Erythroblast (primary cell): ENCODE data around the gene ZWILCH.

ENCODE experiments used
- DNase-seq, 2 experiments: peaks; one replicate each; lab custom pipeline; 2025; lab: John Stamatoyannopoulos, UW
- GATA1 ChIP-seq: IDR thresholded peaks from 2 replicates; pipeline ENCODE4 v1.6.1; 2011; ENCODE audit warnings: low read depth, mild to moderate bottlenecking, control low read depth, low read length, moderate library complexity
- POLR2A ChIP-seq: IDR thresholded peaks from 2 replicates; pipeline ENCODE4 v1.6.1; 2011; ENCODE audit warnings: mild to moderate bottlenecking, low read length

ZWILCH gene

GRCh38 chr15:66477011-66477410, 28.1 kb upstream of the ZWILCH start:
- TF ChIP-seq GATA1 (no peak), POLR2A (no peak)
- no peak for DNase-seq

DNA sequence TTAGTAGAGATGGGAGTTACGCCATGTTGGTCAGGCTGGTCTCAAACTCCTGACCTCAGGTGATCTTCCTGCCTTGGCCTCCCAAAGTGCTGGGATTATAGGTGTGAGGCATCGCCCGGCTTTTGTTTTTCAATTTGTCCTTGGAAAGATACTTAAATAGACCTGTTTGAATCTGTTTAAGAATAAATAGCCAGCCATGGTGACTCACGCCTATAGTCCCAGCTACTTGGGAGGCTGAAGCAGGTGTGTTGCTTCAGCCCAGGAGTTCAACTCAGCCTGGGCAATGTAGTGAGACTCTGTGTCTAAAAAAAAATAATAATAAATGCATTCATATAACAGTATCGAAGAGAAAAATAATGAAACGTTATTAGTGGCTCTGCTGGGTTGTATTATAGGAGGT, 24.9 kb upstream of the ZWILCH start:
- no peak for TF ChIP-seq GATA1
- TF ChIP-seq POLR2A, result no peak
- DNase-seq, result no peak

DNA sequence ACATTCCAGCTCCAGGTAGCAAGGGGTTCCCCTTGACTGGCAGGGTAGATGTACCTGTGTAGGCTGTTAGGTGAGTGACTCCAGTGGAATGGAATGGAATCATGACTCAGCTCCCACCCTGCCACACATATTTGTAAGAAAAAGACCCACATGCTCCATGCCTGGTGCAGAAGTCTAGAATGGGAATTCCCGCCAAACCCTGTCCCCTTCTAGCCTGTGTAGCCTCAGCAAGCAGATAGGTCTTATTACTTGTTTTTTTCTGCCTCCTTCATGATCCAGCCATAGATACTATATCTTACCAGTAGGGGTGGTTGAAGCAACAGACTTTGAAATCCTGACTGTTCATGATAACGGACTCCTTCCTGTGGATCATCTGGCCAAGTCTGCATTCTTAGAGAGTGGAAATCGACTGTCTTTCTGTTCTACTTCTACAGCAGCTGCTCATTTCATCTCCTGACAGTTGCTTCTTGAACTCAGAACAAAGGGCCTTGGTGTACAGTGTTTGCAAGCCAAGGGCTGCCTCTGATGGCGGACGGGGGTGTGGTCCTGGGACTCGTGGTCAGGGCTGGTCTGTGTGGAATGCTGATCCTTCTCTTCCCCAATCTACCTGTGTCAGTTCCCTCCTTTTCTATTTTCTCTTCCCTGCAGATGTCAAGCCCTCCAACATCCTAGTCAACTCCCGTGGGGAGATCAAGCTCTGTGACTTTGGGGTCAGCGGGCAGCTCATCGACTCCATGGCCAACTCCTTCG, 23.8 kb upstream of the ZWILCH start:
- TF ChIP-seq GATA1 (no peak), POLR2A (no peak)
- peak; percentile 55 to 85 for DNase-seq

- TF ChIP-seq GATA1, result no peak
- TF ChIP-seq POLR2A, result no peak
- DNase-seq, result no peak
These were observed 22.6 kb upstream of the ZWILCH start for GRCh38 chr15:66482539-66482938.

GRCh38 chr15:66483131-66483566, 22.0 kb upstream of the ZWILCH start:
- TF ChIP-seq GATA1 (no peak), POLR2A (no peak)
- DNase-seq, result no peak

DNA sequence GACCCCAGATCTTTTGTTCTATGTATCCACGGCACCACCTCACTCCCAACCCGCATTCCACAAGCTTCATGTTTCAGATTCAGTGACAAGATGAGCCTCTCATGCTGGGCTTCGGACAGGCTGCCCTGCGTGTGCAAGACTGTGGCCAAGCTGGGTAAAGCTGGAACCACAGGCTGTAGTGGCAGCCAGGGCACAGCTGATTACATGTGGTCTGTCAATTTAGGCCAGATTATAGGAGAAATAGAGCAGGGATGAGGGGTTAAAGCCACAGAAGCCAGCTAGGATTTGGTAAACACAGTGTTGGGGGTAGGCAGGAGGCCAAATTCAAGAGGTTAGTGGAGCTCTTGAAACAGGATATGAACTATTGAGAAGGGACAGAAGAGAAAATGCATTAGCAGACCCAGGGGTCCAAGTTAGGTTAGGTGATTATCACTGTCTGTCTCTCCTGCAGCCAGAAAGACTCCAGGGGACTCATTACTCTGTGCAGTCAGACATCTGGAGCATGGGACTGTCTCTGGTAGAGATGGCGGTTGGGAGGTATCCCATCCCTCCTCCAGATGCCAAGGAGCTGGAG, 20.5 kb upstream of the ZWILCH start:
- DNase-seq, result no peak
- TF ChIP-seq GATA1, result no peak
- no peak for TF ChIP-seq POLR2A

DNA sequence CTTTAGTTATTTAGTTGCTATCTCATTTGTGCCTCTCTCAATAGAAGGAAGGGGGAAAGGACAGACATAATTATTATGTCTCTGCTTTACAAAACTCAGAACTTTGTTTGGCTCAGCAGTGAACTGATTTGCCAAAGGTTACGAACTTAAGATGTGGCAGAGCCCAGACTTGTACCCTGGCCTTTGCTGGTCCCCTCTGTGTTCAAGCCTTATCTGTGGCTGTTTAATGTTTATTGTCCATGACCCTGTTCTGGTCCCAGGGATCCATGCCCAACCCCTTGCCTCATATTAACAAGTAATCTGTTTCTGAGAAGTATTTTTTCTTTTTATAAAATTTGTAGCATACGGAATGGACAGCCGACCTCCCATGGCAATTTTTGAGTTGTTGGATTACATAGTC, 18.2 kb upstream of the ZWILCH start:
- TF ChIP-seq GATA1 (no peak), POLR2A (no peak)
- no peak for DNase-seq

DNA sequence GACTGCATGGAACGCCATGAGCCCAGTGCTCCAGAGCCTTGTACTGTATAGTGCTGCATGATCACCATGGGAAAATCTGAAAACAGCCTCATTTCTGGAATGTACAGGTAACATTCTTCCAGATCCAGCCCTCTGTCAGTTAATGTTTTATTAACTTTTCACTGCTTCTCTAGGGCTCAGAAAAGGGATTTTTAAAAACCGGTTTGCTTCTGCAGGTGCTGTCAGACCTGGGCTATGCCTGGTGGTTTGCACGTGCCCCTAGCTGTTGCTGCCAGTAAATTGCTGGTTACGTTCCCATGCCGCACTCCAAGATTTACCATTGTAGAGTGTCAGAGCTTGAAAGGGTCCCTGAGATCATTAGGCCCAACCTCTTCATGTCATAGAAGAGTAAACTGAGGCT, 16.6 kb upstream of the ZWILCH start:
- DNase-seq, result no peak
- no peak for TF ChIP-seq GATA1
- TF ChIP-seq POLR2A, result no peak

- TF ChIP-seq POLR2A (no peak), GATA1 (no peak)
- DNase-seq, result no peak
These were observed 15.8 kb upstream of the ZWILCH start for GRCh38 chr15:66489179-66489791.

DNA sequence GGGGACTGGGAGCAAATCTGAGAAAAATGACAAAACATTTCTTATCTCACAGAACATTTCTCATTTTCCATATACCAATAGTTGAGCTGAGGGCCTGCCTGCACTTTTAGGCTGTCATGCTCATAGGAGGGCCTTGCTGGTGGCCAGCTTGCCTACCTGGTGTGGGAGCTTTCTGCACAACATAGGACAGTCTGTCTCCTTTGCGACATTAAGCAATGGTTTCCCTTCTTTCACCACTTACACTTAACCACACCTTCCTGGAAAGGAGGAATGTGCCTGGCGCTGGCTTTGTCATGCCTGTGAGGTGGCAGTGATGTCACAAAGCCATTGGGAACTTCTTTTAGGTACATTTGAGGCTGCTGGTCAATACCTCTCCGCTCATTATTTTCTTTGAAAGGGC, 13.3 kb upstream of the ZWILCH start:
- DNase-seq, result no peak
- TF ChIP-seq GATA1, result no peak
- no peak for TF ChIP-seq POLR2A

DNA sequence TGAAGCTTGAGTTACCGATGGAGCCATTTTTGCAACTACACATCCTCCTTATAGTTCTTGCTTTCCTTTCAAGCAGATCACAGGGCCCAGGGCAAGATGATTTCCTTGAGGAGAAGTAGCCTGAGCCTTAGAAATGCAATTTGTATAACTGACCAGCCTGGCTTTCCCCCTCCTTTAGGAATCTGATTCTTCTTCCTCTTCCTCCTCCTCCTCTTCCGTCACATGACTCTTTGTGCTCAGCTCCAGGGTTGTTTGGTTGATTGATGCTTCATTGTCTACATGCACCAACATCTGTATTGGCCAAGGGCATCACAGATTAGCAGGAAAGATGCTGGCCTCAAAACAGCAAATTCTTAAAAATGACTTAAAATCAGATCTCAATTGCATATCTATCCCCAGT, 10.9 kb upstream of the ZWILCH start:
- no peak for TF ChIP-seq GATA1
- TF ChIP-seq POLR2A, result no peak
- DNase-seq, result no peak

DNA sequence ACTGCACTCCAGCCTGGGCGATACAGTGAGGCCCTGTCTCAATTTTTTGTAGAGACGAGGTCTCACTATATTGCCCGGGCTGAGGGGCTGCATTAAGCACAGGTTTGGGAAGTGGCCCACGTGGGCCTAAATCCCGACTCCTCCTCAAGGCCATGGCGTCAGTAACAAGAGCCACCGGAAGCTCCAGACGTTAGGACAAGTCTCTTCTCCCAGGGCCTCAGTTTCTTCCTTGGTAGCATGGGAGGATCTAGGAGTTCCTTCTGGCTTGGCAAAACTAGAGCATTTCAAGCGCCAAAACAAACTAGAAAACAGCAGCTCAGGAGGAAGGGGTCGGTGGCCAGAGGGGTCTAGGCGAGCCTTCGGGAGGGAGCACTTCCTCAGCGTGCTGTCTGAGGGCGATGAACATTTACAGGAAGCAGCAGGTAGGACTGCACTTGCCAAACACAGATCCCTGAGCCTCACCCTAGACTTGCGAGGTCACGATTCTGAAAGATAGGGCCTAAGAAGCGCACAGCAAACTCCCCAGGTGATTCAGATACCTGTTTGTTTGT, 8.1 kb upstream of the ZWILCH start:
- DNase-seq, result peak in 1 of 2 experiments; percentile 47
- TF ChIP-seq GATA1 (no peak), POLR2A (no peak)

DNA sequence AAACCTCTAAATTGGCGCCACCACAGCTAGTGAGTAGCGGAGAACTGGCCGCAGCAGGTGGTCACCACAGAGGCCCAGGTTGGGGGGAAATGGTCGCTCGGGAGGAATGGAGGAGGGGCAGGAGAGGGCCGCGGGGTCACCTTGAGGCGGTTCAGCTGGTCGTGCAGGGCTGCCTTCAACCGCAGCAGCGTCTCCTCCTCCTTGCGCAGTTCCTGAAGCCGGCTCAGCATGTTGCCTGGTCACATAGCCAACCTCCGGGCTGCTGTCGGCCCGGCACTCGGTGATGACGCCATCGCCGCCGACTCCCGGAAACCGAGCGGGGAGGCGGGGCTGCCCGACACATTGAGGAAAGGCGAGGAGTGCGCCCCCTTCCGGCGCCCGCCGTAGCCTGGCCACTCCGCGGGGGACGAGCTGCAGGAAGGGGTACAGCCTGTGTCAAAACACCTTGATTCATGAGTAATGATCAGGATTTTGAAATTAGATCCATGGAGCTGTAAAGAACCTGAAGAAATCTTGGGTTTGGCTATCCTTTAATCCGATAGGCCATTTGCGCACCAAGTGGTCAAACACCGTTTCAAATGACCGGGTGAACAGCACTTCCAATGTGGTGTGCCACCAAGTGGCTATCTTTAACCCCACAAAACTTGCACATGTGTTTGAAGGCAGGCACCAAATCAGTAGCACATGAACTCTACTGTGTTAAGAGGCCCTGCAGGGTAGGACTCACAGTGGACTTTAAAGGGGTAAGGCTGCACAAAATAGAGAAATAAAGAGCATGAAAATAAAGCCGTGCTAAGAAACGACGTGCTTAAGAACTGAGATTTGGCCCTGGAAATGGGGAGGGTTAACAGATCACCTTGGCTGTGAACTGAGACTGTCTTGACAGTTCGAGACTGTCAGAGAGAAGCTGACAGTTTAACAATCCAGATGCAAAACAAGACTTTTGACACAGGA, 7.3 kb upstream of the ZWILCH start, which contains the start of gene SNAPC5:
SNAPC5 (minus strand) TSS at position 261 of the 954 bp plus-strand sequence; CDS start at position 230, 31 bp downstream.
- peak; percentile 96 to 98 for DNase-seq
- TF ChIP-seq POLR2A (peak; percentile 79), GATA1 (no peak)
